HEK293 (cell line): Measurements from ENCODE around the gene PRELID1.
A peak's percentile ranks its signal among the peaks of the same experiment; 100 is the strongest.

ENCODE experiments used
- CTCF ChIA-PET: fragments of 350-600 bp; formaldehyde crosslinking; extraction: SDS; loops from one replicate; lab custom pipeline; 2021; ENCODE audit warnings: antibody characterized with exemption; lab: Yijun Ruan, JAX
- POLR2A ChIA-PET: fragments of 300-600 bp; formaldehyde crosslinking; extraction: SDS; loops from one replicate; lab custom pipeline; 2020; ENCODE audit warnings: antibody characterized with exemption, inconsistent platforms; lab: Yijun Ruan, JAX
- H3K27ac ChIP-seq: fragments of 200-500 bp; sonication (Bioruptor generic); 2 replicates; pipeline ENCODE4 v1.5.1; 2014; ENCODE audit warnings: low read depth, low read length, control low read depth, inconsistent platforms; ENCODE audit errors: extremely low read depth
- H3K36me3 ChIP-seq, 2 experiments: fragments of 200-500 bp in 1 of 2; sonication (Bioruptor generic) in 1 of 2; 1 replicate in 1 of 2; 2 replicates in 1 of 2; pipeline ENCODE4 v1.5.1; 2014 to 2017; ENCODE audit warnings: inconsistent platforms in 2 of 2, low read length in 2 of 2; ENCODE audit not compliant: control insufficient read depth in 2 of 2, insufficient read depth in 1 of 2
- H3K4me1 ChIP-seq: fragments of 200-500 bp; sonication (Bioruptor generic); 2 replicates; pipeline ENCODE4 v1.5.1; 2014; ENCODE audit warnings: mild to moderate bottlenecking, low read length, inconsistent platforms; ENCODE audit not compliant: control insufficient read depth, insufficient read depth
- H3K4me3 ChIP-seq: 2 replicates; pipeline ENCODE4 v1.5.1; 2011; ENCODE audit warnings: low read depth, mild to moderate bottlenecking, control low read depth, low read length, moderate library complexity
- H3K9me3 ChIP-seq: fragments of 200-500 bp; sonication (Bioruptor generic); 2 replicates; pipeline ENCODE4 v1.5.1; 2014; ENCODE audit warnings: low read depth, low read length, inconsistent platforms; ENCODE audit not compliant: control insufficient read depth, insufficient read depth
- REST ChIP-seq: fragments of 450-650 bp; formaldehyde crosslinking; IDR thresholded peaks from 2 replicates; pipeline ENCODE4 v1.5.1; 2016; ENCODE audit warnings: missing biosample characterization, missing genetic modification characterization
- SP2 ChIP-seq: fragments of 450-650 bp; formaldehyde crosslinking; IDR thresholded peaks from 2 replicates; pipeline ENCODE4 v1.5.1; 2016; ENCODE audit warnings: missing biosample characterization, missing genetic modification characterization
- TRIM28 ChIP-seq: IDR thresholded peaks from 2 replicates; pipeline ENCODE4 v1.6.1; 2011; ENCODE audit warnings: low read length, control low read depth, borderline replicate concordance
- WT1 ChIP-seq: fragments of 450-650 bp; formaldehyde crosslinking; IDR thresholded peaks from 2 replicates; pipeline ENCODE4 v1.5.1; 2016; ENCODE audit warnings: missing biosample characterization, missing genetic modification characterization
- ZNF112 ChIP-seq: fragments of 450-650 bp; formaldehyde crosslinking; IDR thresholded peaks from 2 replicates; pipeline ENCODE4 v1.5.0; 2017; ENCODE audit warnings: missing biosample characterization, missing genetic modification characterization
- ZNF138 ChIP-seq: fragments of 450-650 bp; formaldehyde crosslinking; IDR thresholded peaks from 2 replicates; pipeline ENCODE4 v1.5.1; 2016; ENCODE audit warnings: missing biosample characterization, missing genetic modification characterization, borderline replicate concordance
- ZNF169 ChIP-seq: fragments of 450-650 bp; formaldehyde crosslinking; IDR thresholded peaks from 2 replicates; pipeline ENCODE4 v1.5.1; 2016; ENCODE audit warnings: missing biosample characterization, missing genetic modification characterization
- ZNF19 ChIP-seq: fragments of 450-650 bp; formaldehyde crosslinking; IDR thresholded peaks from 2 replicates; pipeline ENCODE4; 2016; ENCODE audit warnings: missing biosample characterization, missing genetic modification characterization, low read depth
- ZNF221 ChIP-seq: fragments of 450-650 bp; formaldehyde crosslinking; IDR thresholded peaks from 2 replicates; pipeline ENCODE4 v1.5.1; 2017; ENCODE audit warnings: missing biosample characterization, missing genetic modification characterization, borderline replicate concordance
- ZNF223 ChIP-seq: fragments of 450-650 bp; formaldehyde crosslinking; IDR thresholded peaks from 2 replicates; pipeline ENCODE4 v1.5.1; 2016; ENCODE audit warnings: missing biosample characterization, missing genetic modification characterization
- ZNF248 ChIP-seq: fragments of 450-650 bp; formaldehyde crosslinking; IDR thresholded peaks from 2 replicates; pipeline ENCODE4 v1.5.1; 2017; ENCODE audit warnings: missing biosample characterization, missing genetic modification characterization
- ZNF324 ChIP-seq: fragments of 450-650 bp; formaldehyde crosslinking; IDR thresholded peaks from 2 replicates; pipeline ENCODE4 v1.5.1; 2016; ENCODE audit warnings: missing biosample characterization, missing genetic modification characterization
- ZNF350 ChIP-seq: fragments of 450-650 bp; formaldehyde crosslinking; IDR thresholded peaks from 2 replicates; pipeline ENCODE4 v1.5.0; 2017; ENCODE audit warnings: missing biosample characterization, mild to moderate bottlenecking, missing genetic modification characterization
- ZNF404 ChIP-seq: fragments of 450-650 bp; formaldehyde crosslinking; IDR thresholded peaks from 2 replicates; pipeline ENCODE4 v1.5.1; 2017; ENCODE audit warnings: missing biosample characterization, missing genetic modification characterization
- ZNF426 ChIP-seq: fragments of 450-650 bp; formaldehyde crosslinking; IDR thresholded peaks from 2 replicates; pipeline ENCODE4 v1.5.1; 2017; ENCODE audit warnings: missing biosample characterization, missing genetic modification characterization, mild to moderate bottlenecking, inconsistent platforms, moderate library complexity
- ZNF518A ChIP-seq: fragments of 450-650 bp; formaldehyde crosslinking; conservative IDR thresholded peaks from 2 replicates; pipeline ENCODE4 v1.5.1; 2016; ENCODE audit warnings: low read depth, missing biosample characterization, missing genetic modification characterization
- ZNF571 ChIP-seq: fragments of 450-650 bp; formaldehyde crosslinking; IDR thresholded peaks from 2 replicates; pipeline ENCODE4 v1.5.0; 2017; ENCODE audit warnings: missing biosample characterization, missing genetic modification characterization
- ZNF623 ChIP-seq: fragments of 450-650 bp; formaldehyde crosslinking; IDR thresholded peaks from 2 replicates; pipeline ENCODE4 v1.5.1; 2016; ENCODE audit warnings: missing biosample characterization, missing genetic modification characterization
- ZNF670 ChIP-seq: fragments of 450-650 bp; formaldehyde crosslinking; IDR thresholded peaks from 2 replicates; pipeline ENCODE4 v1.5.1; 2016; ENCODE audit warnings: missing biosample characterization, missing genetic modification characterization, low read depth
- ZNF707 ChIP-seq: fragments of 450-650 bp; formaldehyde crosslinking; IDR thresholded peaks from 2 replicates; pipeline ENCODE4 v1.5.1; 2016; ENCODE audit warnings: missing biosample characterization, missing genetic modification characterization
- ZNF747 ChIP-seq: fragments of 450-650 bp; formaldehyde crosslinking; IDR thresholded peaks from 2 replicates; pipeline ENCODE4 v1.5.1; 2016; ENCODE audit warnings: missing biosample characterization, missing genetic modification characterization
- ZNF777 ChIP-seq: fragments of 450-650 bp; formaldehyde crosslinking; IDR thresholded peaks from 2 replicates; pipeline ENCODE4 v1.5.1; 2017; ENCODE audit warnings: missing biosample characterization, missing genetic modification characterization, borderline replicate concordance
- ZNF785 ChIP-seq: fragments of 450-650 bp; formaldehyde crosslinking; IDR thresholded peaks from 2 replicates; pipeline ENCODE4 v1.5.1; 2016; ENCODE audit warnings: missing biosample characterization, missing genetic modification characterization

Gene PRELID1

GRCh38 chr5:177313561-177314259 is 10.1 kb downstream of the PRELID1 start:
- Histone ChIP-seq H3K4me1 (peaks cover 5% of the 10 kb centered on the region), H3K9me3 (no peaks in the 10 kb centered on the region), H3K27ac (no peak overlapping the region), H3K36me3 (peaks cover 0 to 18% of the 10 kb centered on the region in 2 experiments; a peak in 1 of 3 replicates), H3K4me3 (no peak overlapping the region)
- ChIA-PET CTCF (interaction anchor here (0.6 to 1.1 kb wide), 2 partner anchors 57 to 136 kb away, joined by 3 to 5 read pairs; no protein-coding TSS in a partner anchor), POLR2A (interaction anchor here (1.6 to 2.4 kb wide), 3 partner anchors 12 to 184 kb away, joined by 5 to 12 read pairs (median 10); partner anchors contain the start of gene LMAN2)
- TF ChIP-seq ZNF571 (tag by site-specific recombination): no peak
- TF ChIP-seq ZNF324: no peak
- peak; percentile 98 for TF ChIP-seq ZNF623
- no peak for TF ChIP-seq ZNF221

DNA sequence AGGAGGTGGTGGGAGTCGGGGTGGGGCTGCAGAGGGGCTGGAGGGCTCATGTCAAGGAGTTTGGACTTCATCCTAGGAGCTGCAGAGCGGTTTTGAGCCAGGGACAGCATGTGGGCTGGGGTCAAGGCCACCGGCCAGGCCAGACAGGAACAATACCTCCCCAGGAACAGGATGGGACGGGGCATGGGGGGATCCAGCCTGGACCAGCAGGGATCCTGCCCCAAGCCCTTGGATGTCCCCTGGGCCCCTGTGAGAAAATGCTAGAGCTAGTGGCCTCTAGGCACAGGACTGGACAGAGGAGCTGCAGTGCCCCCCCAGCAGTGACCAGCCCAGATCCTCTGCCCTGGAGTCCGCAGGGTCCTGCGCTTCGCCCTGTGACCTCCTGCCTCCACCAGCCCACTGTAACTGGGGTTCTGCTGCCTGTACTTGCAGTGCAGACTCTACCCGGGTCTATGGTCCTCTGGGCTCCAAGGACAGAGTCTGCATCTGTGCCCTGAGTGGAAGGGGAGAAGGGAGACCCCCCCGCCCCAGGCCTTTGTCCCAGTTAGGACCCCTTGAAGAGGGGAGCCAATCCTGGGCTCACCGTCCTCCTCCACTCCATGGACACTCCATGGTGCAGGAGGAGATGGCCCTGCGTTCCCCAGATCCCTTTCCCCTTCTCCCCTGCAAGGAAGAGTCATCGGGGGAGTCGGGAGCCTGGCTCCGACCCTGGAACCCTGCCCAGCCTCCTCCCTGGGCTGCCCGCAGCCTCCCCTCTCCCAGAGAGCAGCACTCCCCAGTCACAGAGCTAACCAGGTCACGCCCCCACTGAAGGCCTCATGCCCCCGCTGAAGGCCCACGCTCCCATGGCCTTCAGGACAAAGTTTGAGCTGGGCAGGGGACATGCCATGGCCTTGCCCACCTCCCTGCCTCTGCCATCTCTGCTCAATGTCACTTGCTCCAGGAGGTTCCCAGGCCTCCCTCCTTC is 11.1 kb downstream of the PRELID1 start:
- Histone ChIP-seq H3K4me3 (no peak overlapping the region), H3K4me1 (peaks cover 5% of the 10 kb centered on the region), H3K9me3 (no peaks in the 10 kb centered on the region), H3K27ac (no peak overlapping the region), H3K36me3 (peaks cover 0 to 10% of the 10 kb centered on the region in 2 experiments; a peak in 1 of 3 replicates)
- POLR2A ChIA-PET: interaction anchor here (0.5 kb wide), 1 partner anchor 217 kb away, joined by 4 read pairs; no protein-coding TSS in a partner anchor
- CTCF ChIA-PET: interaction anchor here (0.6 to 1.4 kb wide), 2 partner anchors 88 to 186 kb away, joined by 3 to 8 read pairs; no protein-coding TSS in a partner anchor
- TF ChIP-seq ZNF223 (tag by site-specific recombination): no peak
- no peak for TF ChIP-seq ZNF747 (tag by site-specific recombination)
- no peak for TF ChIP-seq ZNF138 (tag by site-specific recombination)
- TF ChIP-seq ZNF777 (tag by site-specific recombination): no peak
- no peak for TF ChIP-seq ZNF426 (tag by site-specific recombination)
- TF ChIP-seq ZNF350 (tag by site-specific recombination): no peak
- TF ChIP-seq ZNF785 (tag by site-specific recombination): no peak
- TF ChIP-seq REST (tag by site-specific recombination): no peak
- TF ChIP-seq ZNF19 (tag by site-specific recombination): no peak
- TF ChIP-seq ZNF707: no peak
- TF ChIP-seq ZNF404: no peak
- TF ChIP-seq SP2 (tag by site-specific recombination): no peak
- no peak for TF ChIP-seq ZNF518A (tag by site-specific recombination)
- TF ChIP-seq ZNF169: no peak
- no peak for TF ChIP-seq ZNF670
- TF ChIP-seq WT1 (tag by site-specific recombination): no peak
- no peak for TF ChIP-seq TRIM28
- no peak for TF ChIP-seq ZNF112 (tag by site-specific recombination)
- no peak for TF ChIP-seq ZNF248 (tag by site-specific recombination)
- TF ChIP-seq, all 188 proteins: peak for 0
